Ishikawa (cell line): ENCODE results near the gene RABGEF1.

Experiments
- EP300 ChIP-seq: IDR thresholded peaks from 2 replicates; pipeline ENCODE4 v1.6.1; 2012; ENCODE audit warnings: borderline replicate concordance
- ZBTB7A ChIP-seq: IDR thresholded peaks from 2 replicates; pipeline ENCODE4 v1.6.1; 2012; ENCODE audit warnings: low read depth
- TF ChIP-seq, protein P1 (sequence below): IDR thresholded peaks from 2 replicates; pipeline ENCODE4 v1.6.1; 2012

DNA sequence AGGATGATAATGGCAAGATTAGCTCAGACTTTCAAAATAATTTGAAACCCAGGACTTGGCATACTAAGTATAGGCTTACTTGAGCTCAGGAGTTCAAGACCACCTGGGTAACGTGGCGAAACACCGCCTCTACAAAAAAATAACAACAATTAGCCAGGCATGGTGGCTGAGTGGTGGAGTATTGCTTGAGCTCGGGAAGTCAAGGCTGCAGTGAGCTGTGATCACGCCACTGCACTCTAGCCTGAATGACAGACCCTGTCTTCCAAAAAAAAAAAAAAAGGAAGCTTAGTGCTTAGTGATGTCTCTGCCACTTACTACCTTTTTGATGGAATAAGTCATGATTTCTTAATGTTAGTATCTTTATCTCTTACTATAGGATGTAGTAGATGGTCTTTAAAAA is 25.5 kb downstream of the RABGEF1 start:
- TF ChIP-seq ZBTB7A (no peak), EP300 (no peak)
- TF ChIP-seq, protein P1, sequence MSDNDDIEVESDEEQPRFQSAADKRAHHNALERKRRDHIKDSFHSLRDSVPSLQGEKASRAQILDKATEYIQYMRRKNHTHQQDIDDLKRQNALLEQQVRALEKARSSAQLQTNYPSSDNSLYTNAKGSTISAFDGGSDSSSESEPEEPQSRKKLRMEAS, result no peak
